HG03558 (cell line): Measurements from ENCODE around the gene PACRG.

Experiments
- ATAC-seq: cut with Tn5 transposase; IDR thresholded peaks from one replicate; pipeline ENCODE4 v1.9.1; 2021; ENCODE audit warnings: moderate number of reproducible peaks; ENCODE audit not compliant: unreplicated experiment; ENCODE audit errors: extremely low read depth

PACRG gene

DNA sequence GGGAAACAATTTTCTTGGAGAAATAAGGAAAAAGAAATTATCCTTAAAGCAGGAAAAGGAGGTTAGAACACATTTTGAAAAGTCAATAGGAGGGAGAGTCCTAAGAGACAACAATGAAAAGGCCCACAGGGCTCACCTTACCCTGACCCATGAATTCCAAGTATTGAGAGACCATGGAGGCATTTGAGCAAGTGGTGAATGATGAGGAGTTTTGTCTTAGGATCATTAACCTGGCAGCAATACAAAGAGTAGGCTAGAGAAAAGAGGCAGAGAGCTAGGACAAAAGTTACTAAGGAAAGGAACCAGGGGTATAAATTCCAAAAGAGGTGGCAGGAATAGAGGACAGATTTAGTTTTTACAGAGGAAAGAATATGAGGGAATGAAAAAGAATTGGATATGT, 44.7 kb downstream of the PACRG start:
- no peak for ATAC-seq

DNA sequence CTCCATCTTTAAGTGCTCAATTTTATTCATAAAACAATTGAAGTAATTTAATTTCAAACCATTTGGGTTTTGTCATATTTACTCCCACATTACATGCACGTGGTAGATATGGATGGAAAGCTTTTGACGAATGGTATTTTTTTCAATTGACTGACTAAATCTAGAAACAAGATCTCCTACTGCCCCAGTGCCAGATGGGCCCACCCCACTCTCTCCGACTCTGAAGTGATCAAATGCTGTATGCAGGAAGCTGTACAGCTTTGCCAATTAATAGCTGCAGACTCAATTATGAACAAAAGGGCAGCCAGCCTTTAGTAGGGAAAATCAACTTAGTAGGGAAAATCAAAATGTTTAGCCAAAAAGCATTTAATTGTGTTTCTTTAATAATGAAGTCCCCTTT, 46.2 kb downstream of the PACRG start:
- no peak for ATAC-seq

DNA sequence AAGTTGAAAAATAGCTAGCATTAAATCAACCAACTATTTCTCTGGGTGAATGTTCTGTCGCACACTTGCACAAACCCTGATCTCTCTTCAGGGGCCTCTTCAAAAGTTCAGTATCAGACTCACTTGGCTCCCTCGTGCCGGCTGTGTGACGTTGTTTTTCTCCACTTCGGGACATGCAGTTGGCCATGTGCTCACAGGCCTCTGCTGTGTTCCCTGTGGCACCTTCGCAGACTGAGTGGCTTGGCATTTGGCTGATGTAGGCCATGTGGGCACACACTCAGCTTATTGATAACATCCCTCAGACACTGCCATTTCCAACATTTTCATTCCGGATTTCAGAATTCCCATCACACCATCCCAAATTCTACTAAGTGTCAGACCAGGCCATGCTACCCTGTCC, 49.3 kb downstream of the PACRG start:
- ATAC-seq = no peak

DNA sequence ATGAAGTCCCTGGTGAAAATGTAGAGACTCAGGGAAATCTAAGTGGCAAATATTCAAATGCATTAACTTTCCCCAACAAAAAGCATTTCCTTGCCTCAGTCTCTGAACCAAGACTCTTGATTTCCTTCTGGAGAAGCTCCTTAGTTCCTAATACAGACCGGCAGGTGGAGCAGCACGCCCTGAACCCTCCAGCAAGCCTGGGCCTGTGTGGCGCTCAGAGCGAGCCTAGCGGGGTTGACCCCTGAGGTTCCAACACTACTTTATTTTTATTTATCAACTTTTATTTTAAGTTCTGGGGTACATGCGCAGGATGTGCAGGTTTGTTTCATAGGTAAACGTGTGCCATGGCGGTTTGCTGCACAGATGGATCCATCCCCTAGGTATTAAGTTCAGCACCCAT, 50.8 kb downstream of the PACRG start:
- ATAC-seq = no peak

DNA sequence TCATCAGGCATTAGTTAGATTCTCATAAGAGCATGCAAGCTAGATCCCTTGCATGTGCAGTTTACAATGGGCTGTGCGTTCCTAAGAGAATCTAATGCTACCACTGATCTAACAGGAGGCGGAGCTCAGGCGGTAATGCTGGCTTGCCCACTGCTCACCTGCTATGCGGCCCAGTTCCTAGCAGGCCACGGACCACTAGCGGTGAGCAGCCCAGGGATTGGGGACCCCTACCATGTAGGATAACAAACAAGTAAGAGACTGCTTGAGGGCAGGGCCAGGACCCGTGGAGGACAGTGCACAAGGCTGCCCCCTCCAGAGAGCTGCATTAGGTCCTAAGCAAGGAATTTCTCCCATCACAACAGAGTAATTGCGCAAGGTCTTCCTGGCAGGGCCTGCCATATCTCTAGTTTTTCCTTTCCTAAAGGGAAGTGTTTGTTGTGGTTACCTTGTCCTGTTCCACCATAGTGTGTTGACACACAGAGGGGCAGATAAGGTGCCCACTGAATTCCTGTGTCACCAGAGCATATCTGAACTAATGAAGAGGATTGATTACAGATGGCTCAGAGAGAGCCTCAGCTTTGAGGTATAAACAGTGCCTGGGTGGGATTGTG, 58.0 kb downstream of the PACRG start:
- no peak for ATAC-seq

DNA sequence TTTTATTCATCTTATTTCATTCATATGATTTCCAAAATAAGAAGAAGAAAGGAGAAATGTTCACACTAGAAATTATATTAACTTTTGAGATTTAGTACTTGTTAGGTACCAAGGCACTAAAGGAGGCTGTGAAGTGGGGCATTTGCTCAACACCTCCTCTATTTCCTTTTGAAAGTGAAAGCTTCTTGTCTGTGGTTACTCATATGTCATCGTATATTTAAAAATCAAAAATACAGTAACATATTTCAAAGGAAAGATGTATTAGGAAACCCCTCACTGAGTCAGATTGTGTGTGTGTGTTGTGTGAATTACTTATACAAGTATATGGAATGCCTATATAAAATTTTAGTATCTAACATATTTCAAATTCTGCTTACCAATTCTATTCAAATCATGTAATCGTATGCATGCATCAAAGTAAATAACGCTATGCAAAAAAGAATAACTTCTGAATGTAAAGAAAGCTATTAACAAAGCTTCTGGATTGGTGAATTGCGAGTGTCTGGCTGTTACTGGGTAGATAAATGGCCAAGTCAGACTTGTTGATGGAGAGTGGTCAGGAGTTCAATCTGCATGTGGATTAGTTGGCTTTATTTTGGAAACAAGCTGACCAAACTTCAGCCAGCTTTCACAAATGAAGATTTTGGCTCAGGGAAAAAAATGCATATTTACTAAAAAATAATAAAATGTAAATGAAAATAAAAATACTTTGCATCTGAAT, 70.9 kb downstream of the PACRG start:
- no peak for ATAC-seq

DNA sequence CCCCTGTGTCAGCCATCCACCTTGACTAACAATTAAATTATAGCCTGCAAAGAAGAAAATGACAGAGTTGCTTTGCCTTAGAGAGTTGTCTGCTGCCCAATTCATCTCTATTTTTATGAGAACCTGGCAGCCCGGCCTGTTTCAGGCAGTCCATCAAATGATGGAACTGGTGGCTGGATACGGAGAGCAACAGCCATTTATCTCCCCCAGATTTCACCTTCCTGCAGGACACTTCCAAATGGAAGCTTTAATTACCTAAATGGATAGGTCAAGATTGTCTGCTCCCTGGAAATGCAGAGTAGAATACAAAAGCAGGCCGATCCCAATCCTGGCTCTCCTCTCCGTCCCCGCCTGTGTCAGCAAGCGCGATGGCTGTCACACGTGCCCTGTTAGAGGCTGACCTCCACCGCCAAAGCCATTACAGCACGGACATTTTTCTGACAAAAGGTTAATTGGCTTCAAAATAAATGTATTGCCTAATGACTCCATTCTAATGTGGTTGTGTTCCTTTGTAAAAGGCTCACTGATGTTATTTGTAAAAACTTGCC, 86.7 kb downstream of the PACRG start:
- ATAC-seq = no peak

DNA sequence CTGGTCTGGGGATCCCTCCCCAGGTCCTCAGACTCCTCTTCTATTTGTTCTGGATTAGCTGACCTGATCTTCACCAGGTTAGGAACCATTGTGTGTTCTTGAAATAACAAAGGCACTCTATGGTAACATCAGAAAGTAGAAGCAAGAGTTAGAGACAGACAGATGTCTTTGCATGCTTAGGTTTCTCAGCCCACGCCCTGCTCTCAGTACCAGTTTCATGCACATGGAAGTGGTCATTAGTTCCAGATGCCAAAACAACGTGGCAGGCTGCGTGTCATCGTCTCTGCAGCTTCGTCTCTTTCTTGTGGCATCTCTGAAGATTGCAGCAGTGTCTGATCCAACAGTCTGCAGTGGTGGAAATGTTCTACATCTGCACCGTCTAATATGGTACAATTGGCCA, 89.4 kb downstream of the PACRG start:
- ATAC-seq = no peak

DNA sequence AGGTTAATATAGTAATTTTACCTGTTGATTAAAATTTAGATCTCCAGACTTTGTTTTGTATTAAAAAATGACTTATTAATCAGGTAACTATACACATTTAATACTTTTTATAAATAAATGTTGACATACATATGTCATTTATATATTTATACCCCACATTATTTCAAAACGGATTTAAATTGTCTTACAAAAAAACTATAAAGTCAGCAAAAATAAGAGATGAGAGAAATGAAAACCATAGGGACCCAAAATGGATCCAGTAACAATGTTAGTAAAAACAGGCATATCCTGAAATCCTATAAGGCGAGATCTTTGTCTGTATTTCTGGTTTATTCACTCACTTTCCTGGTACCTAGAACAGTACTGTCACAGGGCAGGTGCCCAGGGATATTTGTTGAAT, 91.5 kb downstream of the PACRG start:
- no peak for ATAC-seq

DNA sequence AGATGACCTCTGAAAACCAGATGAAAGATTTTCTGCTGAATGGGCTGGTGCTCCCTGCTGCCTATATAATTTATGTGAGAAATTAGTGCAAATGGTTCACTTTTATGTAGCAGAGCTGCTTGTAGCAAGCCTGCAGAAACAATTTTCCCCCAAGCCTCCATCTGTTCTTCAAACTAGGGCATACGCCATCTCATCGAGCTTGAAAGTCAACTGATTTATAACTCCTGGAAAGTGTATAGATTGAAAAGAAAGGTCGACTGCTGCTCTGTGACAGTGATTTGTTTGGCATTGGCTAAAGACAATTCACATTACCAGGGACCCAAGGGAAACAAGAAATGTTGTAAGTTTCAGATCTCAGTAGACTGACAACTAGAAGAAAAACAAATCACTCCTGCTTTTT, 93.3 kb downstream of the PACRG start:
- ATAC-seq = no peak

DNA sequence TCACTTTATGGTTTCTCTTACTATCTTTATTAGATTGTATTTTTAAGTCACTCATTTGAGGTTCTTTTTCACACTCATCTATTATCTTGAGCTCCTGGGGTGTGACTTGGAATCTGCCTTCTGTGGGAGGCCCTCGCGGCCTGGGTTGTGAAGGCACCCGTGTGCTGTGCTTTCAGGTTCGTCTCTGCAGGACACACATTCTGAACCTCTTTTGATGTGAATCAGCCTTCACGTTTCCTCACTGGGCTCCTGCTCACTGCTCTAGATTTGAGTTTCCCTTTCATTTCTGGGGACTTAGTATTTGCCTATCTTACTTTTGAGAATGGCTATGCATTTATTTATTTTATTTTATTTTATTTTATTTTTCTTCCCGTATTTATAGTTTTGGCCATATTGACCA, 97.8 kb downstream of the PACRG start:
- no peak for ATAC-seq

DNA sequence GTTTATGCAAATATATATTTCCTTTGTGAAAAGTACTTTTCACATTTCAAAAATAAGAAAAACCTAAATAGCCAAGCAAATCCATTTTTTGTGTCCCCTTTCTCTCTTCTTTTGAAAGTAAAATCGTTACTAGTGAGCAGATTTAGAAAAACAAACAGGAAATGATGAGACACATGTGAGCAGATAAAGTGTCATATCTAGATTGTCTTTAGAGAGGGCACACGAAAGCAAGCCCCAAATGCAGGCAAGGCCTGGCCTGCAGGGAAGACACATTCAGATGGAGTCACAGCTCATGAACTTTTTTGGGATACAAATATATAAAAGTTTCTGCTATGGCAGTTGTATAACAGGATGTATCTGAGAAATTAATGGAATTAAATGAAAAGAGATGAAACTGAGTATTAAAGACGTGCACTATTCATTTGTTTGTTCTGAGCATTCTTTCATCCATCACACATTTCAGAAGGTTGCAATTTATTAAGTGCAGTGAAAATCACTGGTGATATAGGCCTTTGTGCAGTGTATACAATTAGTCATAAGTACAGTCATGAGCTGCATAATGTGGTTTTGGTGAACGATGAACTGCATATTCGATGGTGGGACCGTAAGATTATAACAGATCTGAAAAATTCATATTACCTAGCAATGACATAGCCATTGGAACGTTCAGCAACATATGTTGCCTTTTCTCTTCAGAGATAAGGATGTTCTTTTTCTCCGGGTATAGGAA, 101.4 kb downstream of the PACRG start:
- ATAC-seq = no peak

DNA sequence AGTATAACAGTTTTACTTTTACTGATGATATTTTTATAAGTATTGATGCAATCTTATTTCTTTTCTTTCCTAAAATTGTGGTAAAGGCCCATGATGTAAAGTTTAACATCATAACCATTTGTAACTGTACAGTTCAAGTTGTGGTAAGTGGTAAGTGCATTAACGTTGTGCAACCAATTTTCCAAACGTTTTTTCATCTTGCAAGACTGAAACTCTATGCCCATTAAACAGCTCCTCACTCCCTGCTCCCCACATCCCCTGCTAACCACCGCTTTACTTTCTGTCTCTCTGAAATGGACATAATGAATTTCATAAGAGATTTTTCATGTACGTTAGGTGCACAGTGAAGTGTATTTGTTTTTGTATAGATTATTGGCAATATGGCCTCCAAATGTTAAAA, 106.0 kb downstream of the PACRG start:
- ATAC-seq = no peak

DNA sequence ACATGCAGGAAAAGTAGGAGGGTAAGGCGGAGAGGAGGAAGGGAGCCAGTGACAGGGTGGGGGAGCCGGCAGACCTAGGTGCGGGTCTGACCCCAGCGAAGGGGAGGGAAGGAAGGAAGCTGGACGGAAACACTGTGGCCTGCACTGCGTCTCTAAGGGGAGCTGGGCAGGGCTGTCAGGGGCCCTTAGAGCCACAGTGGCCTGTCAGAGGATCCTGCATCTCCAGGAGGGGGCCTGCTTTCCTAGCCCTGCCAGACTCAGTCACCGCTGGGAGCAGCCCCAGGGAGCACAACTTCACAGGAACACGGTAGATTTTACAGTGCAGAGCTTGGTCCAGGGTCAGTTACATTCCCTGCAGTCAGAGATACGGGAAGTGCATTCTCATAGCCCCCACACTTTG, 118.2 kb downstream of the PACRG start:
- ATAC-seq = no peak

DNA sequence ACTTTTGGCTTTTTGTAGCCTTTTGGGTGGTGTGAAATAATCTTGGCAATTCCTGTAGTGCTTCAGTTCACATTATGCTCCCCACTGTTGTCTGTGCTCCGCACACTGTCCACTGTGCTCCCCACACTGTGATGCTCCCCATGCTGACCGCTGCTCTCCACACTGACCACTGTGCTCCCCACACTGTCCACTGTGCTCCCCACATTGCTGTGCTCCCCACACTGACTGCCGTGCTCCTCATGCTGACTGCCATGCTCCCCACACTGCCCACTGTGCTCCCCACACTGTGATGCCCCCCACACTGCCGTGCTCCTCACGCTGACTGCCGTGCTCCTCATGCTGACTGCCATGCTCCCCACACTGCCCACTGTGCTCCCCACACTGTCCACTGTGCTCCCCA, 118.9 kb downstream of the PACRG start:
- no peak for ATAC-seq

DNA sequence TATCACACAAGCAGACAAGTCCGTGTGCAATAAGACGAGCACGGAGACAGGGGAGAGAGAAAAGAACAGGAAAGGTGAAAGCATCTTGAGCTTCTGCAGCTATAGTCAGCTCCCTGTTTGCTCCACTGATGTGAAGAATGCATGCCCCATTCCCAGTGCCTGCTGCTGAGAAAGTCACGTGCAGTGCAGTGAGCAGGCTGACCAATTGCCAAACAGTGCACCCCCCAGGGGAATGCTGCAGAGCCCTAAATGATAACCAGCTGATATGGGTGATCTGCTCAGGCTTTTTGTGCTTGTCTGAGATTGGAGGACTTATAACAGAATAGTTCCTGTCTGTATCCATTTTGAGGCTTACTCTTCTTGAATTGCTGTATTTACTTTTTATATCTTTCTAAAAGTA, 121.5 kb downstream of the PACRG start:
- no peak for ATAC-seq

DNA sequence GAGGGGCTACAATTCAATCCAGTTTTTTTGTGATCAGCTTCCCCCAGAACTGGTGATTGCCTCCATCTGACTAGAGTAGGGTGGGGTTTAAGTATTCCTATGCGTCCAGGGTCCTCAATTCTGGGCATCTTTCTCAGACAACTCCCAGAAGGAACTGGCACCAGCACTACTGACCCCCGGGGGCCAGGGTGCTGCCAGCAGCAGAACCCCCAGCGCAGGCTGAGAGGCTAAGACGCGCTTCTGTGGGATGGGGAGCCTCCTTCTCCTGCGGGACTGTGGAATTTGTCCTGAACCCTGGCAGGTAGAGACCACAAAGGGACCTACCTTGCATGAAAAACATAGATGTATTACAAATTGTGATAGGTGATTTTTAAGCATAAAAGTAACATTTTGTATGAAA, 124.4 kb downstream of the PACRG start:
- no peak for ATAC-seq

DNA sequence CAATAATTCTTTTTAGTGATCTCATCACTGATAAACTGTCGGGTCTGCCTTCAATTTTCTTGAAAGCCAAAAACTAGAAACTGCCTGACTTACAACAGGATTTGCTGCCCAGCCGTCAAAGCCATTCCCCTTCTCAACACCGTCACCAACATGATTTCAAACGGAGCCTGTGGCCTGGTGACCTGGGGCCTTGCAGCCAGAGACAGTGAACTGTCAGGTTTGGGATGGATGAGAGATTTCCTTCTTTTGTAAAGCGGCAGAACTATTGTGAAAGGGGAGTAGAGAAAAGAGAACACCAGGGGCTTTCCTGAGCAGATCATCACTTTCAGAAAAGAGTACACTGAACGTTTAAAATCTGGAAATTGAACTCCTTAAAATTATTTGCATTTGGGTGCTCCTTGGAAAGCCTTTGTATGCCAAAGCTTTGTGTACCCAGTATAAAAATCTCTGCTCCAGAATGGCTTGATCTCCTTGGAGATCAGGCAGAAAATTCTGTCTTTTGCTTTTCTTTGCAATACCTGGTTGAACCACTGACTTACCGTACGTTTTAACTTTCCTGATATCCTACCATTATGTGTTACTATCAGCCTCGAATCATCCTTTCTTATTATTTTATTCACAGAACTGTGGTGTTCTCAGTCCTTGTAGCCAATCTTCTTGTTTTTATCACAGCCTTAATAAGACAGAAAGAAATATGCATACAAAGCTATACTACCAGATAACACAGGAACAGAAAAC, 125.2 kb downstream of the PACRG start:
- no peak for ATAC-seq

DNA sequence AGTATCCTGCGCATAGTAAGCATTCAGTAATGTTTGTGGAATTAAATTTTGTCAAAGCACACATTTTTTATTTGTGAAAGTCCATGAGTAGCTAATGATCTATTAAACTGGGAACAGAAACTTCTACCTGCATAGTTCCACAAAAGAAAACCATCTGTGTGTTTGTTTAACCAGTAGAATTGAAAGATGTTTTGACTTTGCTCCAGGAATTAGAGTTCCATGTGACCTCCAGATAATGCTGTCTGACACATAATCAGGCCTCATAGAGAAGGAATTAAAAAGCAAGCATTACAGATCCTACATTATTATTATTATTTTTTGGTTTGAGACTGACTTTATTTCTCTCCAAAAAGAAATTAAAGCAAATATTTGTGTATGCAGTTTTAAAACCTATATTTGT, 126.5 kb downstream of the PACRG start:
- no peak for ATAC-seq

DNA sequence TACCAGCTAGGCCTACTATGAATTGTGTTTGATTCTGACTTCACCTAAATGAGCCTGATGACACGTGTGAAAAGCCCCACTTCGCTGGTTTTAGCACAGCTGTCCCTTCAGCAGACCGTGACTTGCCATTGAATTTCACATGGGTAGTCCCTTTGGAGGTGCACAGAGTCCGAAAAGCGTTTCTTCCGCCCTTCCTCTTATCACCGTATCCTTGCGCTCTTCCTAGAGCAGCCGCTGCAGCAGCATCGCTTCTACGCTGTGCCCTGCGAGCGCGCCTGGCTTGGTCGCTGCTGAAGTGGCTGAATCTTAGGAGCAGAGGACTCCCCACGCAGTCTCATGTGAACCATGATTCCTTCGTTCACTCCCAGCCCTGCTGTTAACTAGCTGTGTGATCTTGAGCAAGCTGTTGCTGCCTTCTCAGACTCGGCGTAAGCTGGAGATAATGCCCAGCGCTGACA, 127.0 kb downstream of the PACRG start:
- ATAC-seq = no peak

DNA sequence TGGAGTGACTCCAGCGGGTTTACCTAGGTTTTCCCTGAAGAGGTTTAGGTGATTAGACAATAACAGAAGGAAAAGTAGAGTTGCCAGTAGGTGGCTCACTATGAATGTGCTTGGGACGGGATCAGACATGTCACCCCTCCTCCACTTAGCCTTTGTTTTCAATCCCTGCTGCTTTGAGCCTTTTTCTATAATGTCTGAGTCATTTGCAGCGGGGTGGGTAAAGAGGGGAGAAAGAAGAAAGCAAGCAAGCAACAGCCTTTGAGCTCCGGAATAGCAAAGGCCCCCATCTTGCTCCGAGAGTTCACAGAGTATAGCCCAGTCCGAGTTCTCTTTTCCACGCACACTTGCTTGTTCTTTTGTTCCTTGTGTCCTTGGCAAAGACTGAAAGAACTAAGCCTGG, 129.1 kb downstream of the PACRG start:
- no peak for ATAC-seq
